K562 (cell line): ENCODE data around the gene SNAPC2. TPM values are rescaled to one million over a fixed set of nuclear protein-coding genes. Genes with fewer than 3 reads are reported as not detected.

Experiments
- BDP1 ChIP-seq: IDR thresholded peaks from 3 replicates; pipeline ENCODE4 v1.6.1; 2011; ENCODE audit not compliant: insufficient read length, insufficient read depth
- BMI1 ChIP-seq: fragments of 150-350 bp; IDR thresholded peaks from 2 replicates; pipeline ENCODE4 v1.6.1; 2014; ENCODE audit warnings: low read length
- C11orf30 ChIP-seq: fragments of 450-650 bp; IDR thresholded peaks from 2 replicates; pipeline ENCODE4 v1.6.1; 2016; ENCODE audit warnings: low read depth, mild to moderate bottlenecking
- CAMTA2 ChIP-seq: fragments of 250-450 bp; sonication (Bioruptor Pico); conservative IDR thresholded peaks from 2 replicates; pipeline ENCODE4 v1.5.1; 2022
- EWSR1 ChIP-seq: fragments of 450-650 bp; IDR thresholded peaks from 2 replicates; pipeline ENCODE4 v1.6.1; 2018; ENCODE audit warnings: borderline replicate concordance, mild to moderate bottlenecking, low read depth, moderate library complexity; ENCODE audit not compliant: partially characterized antibody
- HDAC2 ChIP-seq: fragments of 450-650 bp; IDR thresholded peaks from 2 replicates; pipeline ENCODE4 v1.6.1; 2016; ENCODE audit warnings: mild to moderate bottlenecking
- HLTF ChIP-seq: fragments of 450-650 bp; IDR thresholded peaks from 2 replicates; pipeline ENCODE4 v1.6.1; 2016
- HSF4 ChIP-seq: fragments of 250-450 bp; sonication (Bioruptor Pico); IDR thresholded peaks from 2 replicates; pipeline ENCODE4 v2.1.2; 2022; ENCODE audit warnings: mild to moderate bottlenecking, moderate library complexity, borderline replicate concordance
- MCM5 ChIP-seq: fragments of 450-650 bp; IDR thresholded peaks from 2 replicates; pipeline ENCODE4 v1.6.1; 2016; ENCODE audit warnings: low read depth
- MEF2D ChIP-seq: conservative IDR thresholded peaks from 2 replicates; pipeline ENCODE4 v1.6.1; 2016; ENCODE audit warnings: low read depth, missing genetic modification characterization, missing compliant biosample characterization
- MIER1 ChIP-seq: fragments of 450-650 bp; IDR thresholded peaks from 2 replicates; pipeline ENCODE4 v1.6.1; 2016; ENCODE audit warnings: antibody characterized with exemption, mild to moderate bottlenecking, low read depth
- PCBP1 ChIP-seq: fragments of 200-400 bp; formaldehyde crosslinking; IDR thresholded peaks from 2 replicates; pipeline ENCODE4 v1.6.1; 2018; ENCODE audit warnings: mild to moderate bottlenecking, low read depth, low read length; ENCODE audit not compliant: poor library complexity, severe bottlenecking
- POLR2B ChIP-seq: fragments of 450-650 bp; IDR thresholded peaks from 2 replicates; pipeline ENCODE4 v1.6.1; 2018; ENCODE audit warnings: low read depth; ENCODE audit not compliant: partially characterized antibody
- PRDM10 ChIP-seq: fragments of 450-650 bp; IDR thresholded peaks from 2 replicates; pipeline ENCODE4 v1.6.1; 2018; ENCODE audit not compliant: partially characterized antibody
- RBBP5 ChIP-seq: fragments of 200-600 bp; sonication (generic); IDR thresholded peaks from 2 replicates; pipeline ENCODE4 v1.6.1; 2012; ENCODE audit warnings: borderline replicate concordance, mild to moderate bottlenecking, low read length, control low read depth, inconsistent platforms; ENCODE audit not compliant: insufficient read depth, poor library complexity, severe bottlenecking
- ZFX ChIP-seq: sonication (generic); formaldehyde crosslinking; IDR thresholded peaks from 2 replicates; pipeline ENCODE4 v1.8.0; 2022; ENCODE audit warnings: mild to moderate bottlenecking, missing genetic modification reagents, moderate library complexity
- ZKSCAN1 ChIP-seq: fragments of 150-350 bp; IDR thresholded peaks from 2 replicates; pipeline ENCODE4 v1.6.1; 2016; ENCODE audit warnings: low read depth, low read length
- ZNF133 ChIP-seq: fragments of 250-450 bp; sonication (Bioruptor Pico); IDR thresholded peaks from 2 replicates; pipeline ENCODE4 v1.4.0; 2020; ENCODE audit warnings: mild to moderate bottlenecking
- ZNF174 ChIP-seq: fragments of 250-450 bp; sonication (Bioruptor Pico); IDR thresholded peaks from 2 replicates; pipeline ENCODE4 v1.4.0; 2020; ENCODE audit warnings: mild to moderate bottlenecking
- ZNF431 ChIP-seq: sonication (generic); formaldehyde crosslinking; IDR thresholded peaks from 2 replicates; pipeline ENCODE4 v1.8.0; 2022; ENCODE audit warnings: mild to moderate bottlenecking, missing genetic modification reagents
- ZNF592 ChIP-seq: fragments of 450-650 bp; IDR thresholded peaks from 2 replicates; pipeline ENCODE4 v1.6.1; 2017; ENCODE audit warnings: antibody characterized with exemption, mild to moderate bottlenecking
- ZNF785 ChIP-seq: fragments of 250-450 bp; sonication (Bioruptor Pico); IDR thresholded peaks from 2 replicates; pipeline ENCODE4 v1.4.0; 2020; ENCODE audit warnings: mild to moderate bottlenecking
- polyA plus RNA-seq, 8 experiments: library from polyadenylated mRNA; depleted of rRNA in 4 of 8; stranded (reverse) in 5 of 8; unstranded in 3 of 8; fragments of >200 nt; fragmentation: Nextera tagmentation in 2 of 8; fragmentation: Illumina TruSeq in 1 of 8; extraction: Ambion mirVana in 2 of 8; extraction: Trizol in 1 of 8; gene quantifications; 2 replicates each; pipeline versions ENCODE4 v1.2.1 to v1.2.3, GENCODE V29; 2011 to 2014; ENCODE audit warnings: inconsistent platforms in 1 of 8, missing spikeins in 1 of 8
- total RNA-seq, 7 experiments: library from RNA; depleted of rRNA in 6 of 7; stranded (reverse); fragments of >200 nt in 6 of 7; fragmentation: Illumina TruSeq in 2 of 7; extraction: Trizol in 2 of 7; gene quantifications; 2 replicates each; pipeline versions ENCODE4 v1.2.1 to v1.2.3, GENCODE V29; 2011 to 2021; ENCODE audit warnings: low replicate concordance in 1 of 7

Gene SNAPC2
- total and polyA plus RNA-seq, 9 of the 15 experiments (the other 6 are each of a cell fraction or from before 2014, with no cell fraction given) = 0.59 to 45.1 (median 15.3) TPM

DNA sequence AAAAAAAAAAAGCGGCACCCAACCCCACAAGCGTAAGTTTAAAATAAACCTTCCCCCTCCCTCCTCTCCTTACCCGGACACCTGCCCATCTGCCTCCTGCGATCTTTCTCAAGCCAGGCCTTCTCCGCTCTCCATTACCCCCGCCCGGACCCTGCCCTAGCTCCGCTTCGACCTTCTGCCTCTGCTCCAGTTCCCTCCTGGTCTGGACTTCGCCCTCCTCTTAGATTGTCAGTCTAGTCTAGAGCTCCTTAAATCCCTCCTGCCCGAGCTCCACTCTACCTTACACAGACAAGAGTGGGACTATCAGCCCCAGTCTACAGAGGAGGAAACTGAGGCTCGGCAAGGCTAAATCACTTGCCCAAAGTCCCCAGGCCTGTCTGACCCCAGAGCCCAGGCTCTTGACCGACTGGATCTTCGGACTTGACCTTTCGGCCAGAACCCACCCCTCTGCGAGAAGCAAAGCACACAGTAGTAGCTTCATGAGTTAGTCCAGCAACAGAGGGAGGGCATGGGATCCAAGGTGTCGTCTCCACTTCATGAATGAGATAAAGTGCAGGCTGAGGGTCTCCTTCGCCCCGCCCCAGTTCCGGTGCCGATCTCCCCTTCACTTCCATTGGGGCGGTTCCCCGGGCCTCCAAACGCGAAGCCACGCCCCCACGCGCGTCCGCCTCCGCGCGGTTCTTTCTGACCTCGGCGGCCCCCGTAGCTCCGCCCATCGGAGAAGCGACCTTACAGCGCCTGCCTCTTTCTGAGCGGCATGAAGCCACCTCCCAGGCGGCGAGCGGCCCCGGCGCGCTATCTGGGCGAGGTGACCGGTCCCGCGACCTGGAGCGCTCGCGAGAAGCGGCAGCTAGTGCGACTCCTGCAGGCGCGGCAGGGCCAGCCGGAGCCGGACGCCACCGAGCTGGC lies at the start of gene SNAPC2 (continued):
- TF ChIP-seq EWSR1 = no peak
- TF ChIP-seq ZNF133 = no peak
- TF ChIP-seq ZNF431 (CRISPR knock-in tag) = no peak
- TF ChIP-seq HLTF = no peak
- no peak for TF ChIP-seq HSF4
- peak; percentile 6 for TF ChIP-seq PRDM10
- TF ChIP-seq C11orf30 = peak; percentile 51; the same call in 1 of the 2 replicates
- peak; percentile 37; the same call in 1 of the 2 replicates for TF ChIP-seq ZFX (CRISPR knock-in tag)
- no peak; the same call in 1 of the 2 replicates for TF ChIP-seq HDAC2
- TF ChIP-seq CAMTA2 = no peak
- 0 out of 2 replicates have a peak, but pooled peaks have one; percentile 15 for TF ChIP-seq ZNF592
- peak; percentile 91 for TF ChIP-seq ZKSCAN1
- no peak for TF ChIP-seq MEF2D (tag)
- TF ChIP-seq BDP1 = no peak
- TF ChIP-seq PCBP1 = peak; percentile 86
- TF ChIP-seq BMI1 = no peak
- TF ChIP-seq MIER1 = 0 out of 2 replicates have a peak, but pooled peaks have one; percentile 63
- no peak for TF ChIP-seq ZNF785
- no peak for TF ChIP-seq MCM5
- TF ChIP-seq POLR2B = peak; percentile 50
- TF ChIP-seq ZNF174 = no peak
- peak; percentile 70 for TF ChIP-seq RBBP5
